ENCODE measurements around the gene CDH4.

GRCh38 chr20:61878478-61879302 lies 626.6 kb downstream of the CDH4 start:
- TF ChIP-seq CTCF (conservative IDR thresholded peaks at IDR 0.05; ENCODE audit: low read length) (no peak), EZH2phosphoT487 (IDR thresholded peaks at IDR 0.05; ENCODE audit: borderline replicate concordance, low read depth, low read length) (no peak)

All from OCI-LY7 (cell line).